Stimulated activated naive CD4-positive, alpha-beta T cell treated with Interleukin-2 at 50 U/mL for 16 hours (primary cell): ENCODE measurements around the gene MFGE8.
A peak's percentile ranks its signal among the peaks of the same experiment; 100 is the strongest.
"Not testable (repeated sequence)": the region's sequence is repeated elsewhere in the genome, so short reads cannot be mapped to it uniquely, and the experiment has no call there.

Experiments
- DNase-seq: peaks from one replicate; lab custom pipeline; 2025; lab: John Stamatoyannopoulos, UW

Gene MFGE8, protein sequence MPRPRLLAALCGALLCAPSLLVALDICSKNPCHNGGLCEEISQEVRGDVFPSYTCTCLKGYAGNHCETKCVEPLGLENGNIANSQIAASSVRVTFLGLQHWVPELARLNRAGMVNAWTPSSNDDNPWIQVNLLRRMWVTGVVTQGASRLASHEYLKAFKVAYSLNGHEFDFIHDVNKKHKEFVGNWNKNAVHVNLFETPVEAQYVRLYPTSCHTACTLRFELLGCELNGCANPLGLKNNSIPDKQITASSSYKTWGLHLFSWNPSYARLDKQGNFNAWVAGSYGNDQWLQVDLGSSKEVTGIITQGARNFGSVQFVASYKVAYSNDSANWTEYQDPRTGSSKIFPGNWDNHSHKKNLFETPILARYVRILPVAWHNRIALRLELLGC

GRCh38 chr15:88913017-88913849 is at the start of gene MFGE8:
TSS of gene MFGE8 (minus strand) at chr15:88913379. CDS start at chr15:88913319, 60 bp downstream.
- peak; percentile 73 for DNase-seq

- DNase-seq, result no peak
Measured at GRCh38 chr15:88959445-88959844, 46.3 kb upstream of the MFGE8 start.

DNA sequence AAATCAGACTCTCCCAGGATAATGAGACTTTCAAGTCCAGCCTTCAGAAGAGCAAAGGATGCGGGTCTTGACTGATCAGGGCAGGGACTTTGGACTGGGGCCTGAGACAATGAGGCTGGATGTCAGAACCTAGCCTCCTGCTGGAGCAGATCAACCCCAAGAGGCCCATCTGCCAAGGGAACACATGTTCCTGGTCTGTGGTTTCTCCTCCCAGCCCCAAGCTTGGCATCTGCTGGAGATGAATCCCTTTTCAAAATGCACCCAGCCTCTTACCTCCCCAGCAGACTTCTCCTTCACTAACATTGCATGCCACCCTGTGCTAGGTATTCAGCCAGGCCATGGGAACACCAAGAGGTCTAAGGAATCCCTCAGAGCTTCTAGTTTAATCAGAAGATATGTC is 43.7 kb upstream of the MFGE8 start:
- DNase-seq, result no peak

GRCh38 chr15:88956263-88956662 is 43.1 kb upstream of the MFGE8 start:
- DNase-seq, result no peak

DNA sequence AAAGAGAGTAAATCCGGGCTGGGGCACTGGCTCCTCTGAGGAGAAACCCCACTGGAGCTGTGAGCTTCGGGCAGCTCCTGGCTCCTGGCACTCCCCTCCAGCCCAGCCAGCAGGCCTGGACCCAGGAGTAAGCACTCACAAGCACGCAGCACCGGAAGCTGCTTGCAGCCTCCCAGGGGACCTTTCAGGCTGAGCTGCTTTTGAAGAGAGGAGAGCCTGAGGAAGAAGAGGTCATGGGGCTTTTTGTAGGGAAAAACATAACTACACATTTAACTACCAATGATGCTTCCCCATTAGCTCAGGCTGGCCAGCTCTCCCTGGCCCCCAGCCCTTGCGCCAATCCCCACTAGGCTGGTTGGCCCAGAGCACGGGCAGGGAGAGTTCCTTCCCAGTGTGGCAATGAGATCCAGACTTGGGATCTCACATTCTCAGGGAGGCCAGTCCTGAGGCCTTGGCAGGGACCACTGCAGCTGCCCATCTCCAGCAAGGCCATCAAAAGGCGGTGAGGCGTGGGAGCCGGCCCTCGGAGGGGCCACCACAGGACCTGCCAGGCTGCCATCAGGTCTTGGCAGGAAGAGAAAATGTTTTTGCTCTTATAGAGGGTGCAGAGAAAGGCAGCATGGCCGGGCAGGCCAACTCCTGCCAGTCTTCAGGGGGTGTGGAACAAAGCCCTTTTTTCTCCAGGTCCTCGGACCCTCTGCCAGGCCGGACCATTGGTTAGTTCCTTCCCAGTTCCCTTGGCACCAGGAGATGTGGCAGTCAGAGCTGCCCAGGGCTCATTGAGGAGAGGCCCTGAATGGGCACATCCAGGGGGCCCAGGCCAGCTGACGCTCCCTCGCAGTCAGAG is 41.5 kb upstream of the MFGE8 start:
- no peak for DNase-seq

DNA sequence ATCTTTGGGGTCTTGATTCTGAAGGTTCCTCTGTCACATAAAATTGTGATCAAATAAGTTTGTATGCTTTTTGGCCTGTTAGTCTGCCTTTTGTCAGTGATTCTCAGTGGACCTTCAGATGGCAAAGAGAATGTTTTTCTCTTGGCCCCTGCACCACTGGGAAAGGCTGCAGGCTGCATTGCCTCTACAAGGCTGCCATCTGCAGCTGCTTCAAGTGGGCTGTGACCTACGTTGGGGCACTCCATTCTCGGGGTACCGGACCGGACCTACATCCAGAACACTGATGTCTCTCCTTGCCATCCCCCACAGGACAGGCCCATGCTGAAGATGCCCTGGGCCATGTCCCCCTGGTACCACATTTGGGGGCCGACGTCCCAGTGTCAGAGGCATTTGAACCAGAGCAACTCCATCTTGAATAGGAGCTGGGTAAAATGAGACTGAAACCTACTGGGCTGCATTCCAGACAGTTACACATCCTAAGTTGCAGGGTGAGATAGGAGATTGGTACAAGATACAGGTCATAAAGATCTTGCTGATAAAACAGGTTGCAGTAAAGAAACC is 37.5 kb upstream of the MFGE8 start:
- DNase-seq, result no peak

DNA sequence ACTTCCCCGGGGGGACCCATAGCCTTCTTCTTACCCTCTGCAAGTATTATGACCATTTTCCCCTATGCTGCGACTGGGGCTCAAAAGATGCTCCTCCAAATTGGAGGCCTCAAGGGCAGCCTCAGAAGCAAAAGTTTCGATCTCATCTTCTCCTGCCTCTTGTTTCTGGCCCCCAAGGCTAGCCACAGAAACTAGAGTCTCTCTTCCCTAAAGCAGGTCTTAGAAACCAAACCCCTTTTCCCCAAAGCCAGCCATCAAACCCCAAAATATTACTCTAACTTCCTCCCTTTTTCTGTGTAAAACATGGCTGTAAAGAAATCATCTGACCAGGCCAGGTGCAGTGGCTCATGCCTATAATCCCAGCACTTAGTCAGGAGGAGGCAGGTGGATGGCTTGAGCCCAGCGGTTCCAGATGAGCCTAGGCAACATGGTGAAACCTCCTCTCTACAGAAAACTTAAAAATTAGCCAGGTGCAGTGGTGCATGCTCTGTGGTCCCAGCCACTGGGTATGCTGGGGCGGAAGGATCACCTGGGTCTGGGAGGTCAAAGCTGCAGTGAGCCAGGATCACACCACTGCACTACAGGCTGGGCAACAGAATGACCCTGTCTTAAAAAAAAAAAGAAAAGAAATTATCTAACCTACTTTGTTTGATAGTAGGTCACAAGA is 36.7 kb upstream of the MFGE8 start:
- DNase-seq, result no peak

DNA sequence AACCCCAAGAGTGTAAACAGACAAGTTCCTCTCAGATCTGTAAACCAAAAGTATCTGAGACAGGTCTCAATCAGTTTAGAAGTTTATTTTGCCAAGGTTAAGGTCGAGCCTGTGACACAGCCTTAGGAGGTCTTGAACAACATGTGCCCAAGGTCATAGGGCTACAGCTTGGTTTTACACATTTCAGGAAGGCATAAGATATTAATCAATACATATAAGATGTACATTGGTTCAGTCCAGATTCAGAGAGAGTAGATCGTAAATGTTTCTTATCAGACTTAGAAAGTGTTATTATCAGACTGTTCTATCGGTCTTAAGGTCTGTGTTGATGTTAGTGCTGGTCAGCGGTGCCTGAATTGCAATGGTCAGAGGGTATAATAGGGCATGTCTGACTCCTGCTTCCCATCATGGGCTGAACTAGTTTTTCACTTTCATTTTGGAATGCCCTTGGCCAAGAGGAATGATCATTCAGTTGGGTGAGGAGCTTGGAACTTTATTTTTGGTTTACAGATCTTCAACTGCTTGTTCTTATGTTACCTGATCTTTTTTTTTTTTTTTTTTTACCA is 27.0 kb upstream of the MFGE8 start:
- no peak for DNase-seq

DNA sequence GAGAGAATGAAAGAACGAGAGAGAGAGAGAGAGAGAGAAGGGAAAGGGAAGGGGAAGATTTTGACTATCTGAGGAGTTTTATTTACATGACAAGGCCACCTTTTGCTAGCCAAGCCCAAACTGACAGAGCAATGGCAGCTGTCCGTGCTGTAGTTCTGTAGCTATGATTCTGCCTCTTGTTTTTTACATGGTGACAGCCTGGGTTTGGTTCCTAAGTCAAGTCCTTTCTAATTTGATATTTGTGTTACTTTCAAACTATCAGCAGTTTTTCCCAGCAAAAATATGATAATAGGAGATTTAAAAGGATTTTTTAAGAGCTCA is 26.3 kb upstream of the MFGE8 start:
- no peak for DNase-seq

- no peak for DNase-seq
Measured at GRCh38 chr15:88938802-88939485, 25.8 kb upstream of the MFGE8 start.

DNA sequence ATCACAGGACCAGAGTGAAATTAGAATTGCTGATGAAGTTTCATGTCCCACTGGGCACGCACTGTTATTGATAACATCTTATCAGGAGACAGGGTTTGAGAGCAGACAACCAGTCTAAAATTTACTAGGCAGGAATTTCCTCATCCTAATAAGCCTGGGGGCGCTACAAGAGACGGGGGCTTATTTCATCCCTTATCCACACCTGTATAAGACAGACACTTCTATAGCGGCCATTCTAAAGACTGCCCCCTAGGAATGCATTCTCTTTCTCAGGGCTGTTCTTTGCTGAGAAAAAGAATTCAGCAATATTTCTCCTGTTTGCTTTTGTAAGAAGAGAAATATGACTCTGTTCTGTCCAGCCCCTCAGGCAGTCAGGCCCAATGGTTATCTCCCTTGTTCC is 21.3 kb upstream of the MFGE8 start:
- not testable (repeated sequence) for DNase-seq

GRCh38 chr15:88932875-88933330 is 19.7 kb upstream of the MFGE8 start:
- DNase-seq, result no peak

- no peak for DNase-seq
Measured at GRCh38 chr15:88932271-88932874, 19.2 kb upstream of the MFGE8 start.

DNA sequence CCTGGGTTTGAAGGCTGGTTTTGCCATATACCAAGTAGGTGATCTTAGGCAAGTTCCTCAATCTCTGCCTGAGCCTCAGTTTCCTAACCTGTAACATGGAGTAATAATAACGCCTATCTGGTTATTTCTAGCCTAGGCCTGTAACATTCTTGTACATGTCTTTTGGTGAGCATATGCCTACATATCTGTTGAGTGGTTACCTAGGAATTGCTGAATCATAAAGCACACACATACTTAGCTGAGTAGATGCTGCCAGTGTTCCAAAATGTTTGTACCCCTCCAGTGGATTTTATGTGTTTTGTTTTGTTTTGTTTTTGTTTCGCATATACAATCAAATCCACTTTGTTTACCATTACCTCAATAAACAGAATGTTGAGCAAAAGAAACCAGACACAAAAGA is 17.4 kb upstream of the MFGE8 start:
- DNase-seq, result no peak

DNA sequence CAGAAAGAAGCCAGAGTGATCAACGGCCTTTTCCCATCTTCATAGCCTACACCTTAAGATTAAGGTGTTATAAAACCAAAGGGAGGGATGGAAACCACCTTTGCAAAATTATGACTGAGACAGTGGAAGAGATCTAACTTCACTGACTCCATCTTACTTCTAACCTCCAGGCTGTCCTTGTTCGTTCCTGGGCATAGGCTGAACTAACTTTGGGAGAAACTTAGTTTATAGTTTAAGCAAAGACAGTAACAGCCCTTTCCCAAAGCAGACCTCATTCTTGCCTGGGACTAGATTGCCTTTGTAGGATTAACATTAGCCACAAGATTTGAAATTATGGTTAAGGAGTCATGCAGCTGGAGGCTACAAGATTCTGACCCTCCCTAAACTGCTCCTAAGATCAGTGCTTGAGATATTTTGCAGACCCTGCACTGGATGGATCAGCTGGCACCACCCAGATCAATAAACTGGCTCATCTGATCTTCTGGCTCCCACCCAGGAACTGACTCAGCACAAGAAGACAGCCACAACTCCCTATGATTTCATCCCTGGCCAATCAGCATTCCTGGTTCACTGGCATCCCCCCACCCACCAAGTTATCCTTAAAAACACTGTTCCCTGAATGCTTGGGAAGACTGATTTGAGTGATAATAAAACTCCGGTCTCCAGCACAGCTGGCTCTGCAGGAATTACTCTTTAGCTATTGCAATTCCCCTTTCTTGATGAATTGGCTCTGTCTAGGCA is 16.3 kb upstream of the MFGE8 start:
- DNase-seq, result not testable (repeated sequence)

DNA sequence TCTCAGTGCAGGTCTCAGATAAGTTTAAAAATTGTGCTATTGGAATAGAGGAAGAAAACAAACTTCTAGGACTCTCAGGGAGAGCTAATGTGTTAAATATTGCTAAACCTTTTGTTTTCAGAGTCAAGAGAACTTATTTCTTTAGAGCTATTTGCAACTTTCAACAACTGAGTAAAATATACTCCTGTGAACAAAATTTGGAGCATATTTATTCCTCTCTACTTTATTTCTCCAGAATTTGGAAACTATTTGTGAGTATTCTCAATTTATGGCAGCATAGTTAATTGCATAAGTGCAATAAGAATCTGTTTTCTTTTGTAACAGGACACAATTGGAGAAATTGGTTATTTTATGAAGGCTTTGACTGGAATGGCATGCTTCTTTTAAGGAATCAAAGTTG is 15.0 kb upstream of the MFGE8 start:
- not testable (repeated sequence) for DNase-seq

DNA sequence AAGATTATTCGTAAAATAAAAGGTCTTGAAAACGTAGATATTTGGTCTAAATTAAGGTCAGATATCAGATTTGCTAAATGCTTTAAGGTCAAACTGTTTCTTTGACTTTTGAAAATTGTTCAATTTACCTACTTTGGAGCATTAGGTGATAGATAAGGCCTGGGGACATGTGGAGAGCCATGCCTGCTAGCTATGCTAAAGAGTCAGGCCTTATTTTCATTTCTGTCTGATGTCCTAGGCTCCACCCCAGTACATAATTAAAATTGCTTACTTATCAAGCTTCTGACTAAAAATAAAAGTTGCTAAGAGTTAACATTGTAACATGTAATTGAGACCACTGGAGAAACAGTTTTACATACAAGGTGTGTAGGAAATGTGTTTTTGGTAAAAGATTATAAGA is 12.5 kb upstream of the MFGE8 start:
- DNase-seq, result not testable (repeated sequence)

GRCh38 chr15:88920892-88921435 is 7.8 kb upstream of the MFGE8 start:
- DNase-seq, result peak; percentile 28
